T follicular helper cell (primary cell): ENCODE measurements around the gene TMEM220.

ENCODE experiments used
- DNase-seq: peaks from one replicate; pipeline ENCODE4 v3.0.0-alpha.2; 2020; ENCODE audit warnings: low read depth
- total RNA-seq, 2 experiments: gene quantifications; one replicate each; lab custom pipeline; 2026; lab: John Stamatoyannopoulos, UW

TMEM220 gene
- total RNA-seq = 1.9 to 2.1 reads per million in 2 experiments

- peak; percentile 7 for DNase-seq
Measured at GRCh38 chr17:10729334-10730193, at the start of gene TMEM220. TMEM220 (minus strand) TSS chr17:10730023; CDS start chr17:10729851, 172 bp downstream.

GRCh38 chr17:10779609-10780008 is 49.8 kb upstream of the TMEM220 start:
- DNase-seq = no peak

- no peak for DNase-seq
Measured at GRCh38 chr17:10777890-10778289, 48.1 kb upstream of the TMEM220 start.

GRCh38 chr17:10777131-10777807 is 47.4 kb upstream of the TMEM220 start:
- DNase-seq = no peak

- no peak for DNase-seq
Measured at GRCh38 chr17:10776381-10776780, 46.6 kb upstream of the TMEM220 start.

GRCh38 chr17:10775740-10776356 is 46.0 kb upstream of the TMEM220 start:
- no peak for DNase-seq

GRCh38 chr17:10775058-10775457 is 45.2 kb upstream of the TMEM220 start:
- no peak for DNase-seq

- DNase-seq = no peak
Measured at GRCh38 chr17:10773391-10773790, 43.6 kb upstream of the TMEM220 start.

GRCh38 chr17:10772425-10773380 is 42.9 kb upstream of the TMEM220 start:
- DNase-seq = no peak

- DNase-seq = no peak
Measured at GRCh38 chr17:10771148-10771547, 41.3 kb upstream of the TMEM220 start.

GRCh38 chr17:10769840-10770239 is 40.0 kb upstream of the TMEM220 start:
- DNase-seq = no peak

GRCh38 chr17:10768750-10769251 is 39.0 kb upstream of the TMEM220 start:
- no peak for DNase-seq

GRCh38 chr17:10767232-10767631 is 37.4 kb upstream of the TMEM220 start:
- no peak for DNase-seq

- DNase-seq = no peak
Measured at GRCh38 chr17:10762037-10762436, 32.2 kb upstream of the TMEM220 start.

- no peak for DNase-seq
Measured at GRCh38 chr17:10761281-10761680, 31.5 kb upstream of the TMEM220 start.

GRCh38 chr17:10758062-10758461 is 28.2 kb upstream of the TMEM220 start:
- DNase-seq = no peak

- DNase-seq = no peak
Measured at GRCh38 chr17:10757647-10758046, 27.8 kb upstream of the TMEM220 start.

GRCh38 chr17:10757067-10757466 is 27.2 kb upstream of the TMEM220 start:
- DNase-seq = no peak

- no peak for DNase-seq
Measured at GRCh38 chr17:10756619-10757018, 26.8 kb upstream of the TMEM220 start.

- no peak for DNase-seq
Measured at GRCh38 chr17:10756185-10756584, 26.4 kb upstream of the TMEM220 start.

- DNase-seq = no peak
Measured at GRCh38 chr17:10755592-10756127, 25.8 kb upstream of the TMEM220 start.
